H1 (cell line): Measurements from ENCODE around the gene DGKI. TPM values are rescaled to one million over a fixed set of nuclear protein-coding genes. Genes with fewer than 3 reads are reported as not detected.

ENCODE experiments used
- BCL11A ChIP-seq, 2 experiments: IDR thresholded peaks; one replicate each; pipeline ENCODE4 v1.6.1; 2011; ENCODE audit warnings: low read depth in 2 of 2, low read length in 2 of 2, mild to moderate bottlenecking in 2 of 2
- CBX5 ChIP-seq: fragments of 300-800, 300-1000 bp; sonication (generic); IDR thresholded peaks from 2 replicates; pipeline ENCODE4 v1.7.1; 2016; ENCODE audit warnings: antibody characterized with exemption, low read length, low read depth
- CHD1 ChIP-seq: IDR thresholded peaks from 2 replicates; pipeline ENCODE4 v1.6.1; 2012; ENCODE audit warnings: low read depth, low read length, improper control_type of control experiment
- PHF8 ChIP-seq: fragments of 200-600 bp; sonication (generic); conservative IDR thresholded peaks from 2 replicates; pipeline ENCODE4 v1.7.1; 2012; ENCODE audit warnings: low read depth, mild to moderate bottlenecking, inconsistent platforms, low read length, moderate library complexity
- SAP30 ChIP-seq: fragments of 300-600 bp; sonication (generic); IDR thresholded peaks from 2 replicates; pipeline ENCODE4 v1.7.1; 2012; ENCODE audit warnings: low read length, moderate library complexity, mild to moderate bottlenecking, inconsistent platforms; ENCODE audit not compliant: insufficient read depth, insufficient replicate concordance
- polyA plus RNA-seq, 7 experiments: library from polyadenylated mRNA; depleted of rRNA in 3 of 7; stranded (reverse) in 5 of 7; unstranded in 2 of 7; fragments of >200 nt in 5 of 7; fragments of 200-250 nt in 2 of 7; gene quantifications; 1 replicate in 5 of 7; 2 replicates in 1 of 7; 4 replicates in 1 of 7; pipeline versions ENCODE4 v1.2.1 to v1.2.3, GENCODE V29; 2011 to 2013; ENCODE audit warnings: missing spikeins in 2 of 7, mixed read lengths in 2 of 7
- total RNA-seq: library from RNA; stranded (reverse); fragmentation: NEBNext Ultra II Directional; extraction: Animal tissue kit (Norgen Biotek cat#: 25700); gene quantifications from 2 replicates; pipeline ENCODE4 v1.2.1, GENCODE V29; 2021

DGKI gene
- total and polyA plus RNA-seq, 2 of the 8 experiments (the other 6 are each of a cell fraction or from before 2014, with no cell fraction given) = 0.20 to 0.71 TPM

GRCh38 chr7:137535579-137535978 lies 311.2 kb downstream of the DGKI start (continued):
- TF ChIP-seq CBX5 = no peak
- TF ChIP-seq CHD1 = no peak
- no peak for TF ChIP-seq PHF8
- TF ChIP-seq BCL11A (IDR thresholded peaks at IDR 0.05; ENCODE audit: low read depth in 2 of 2, low read length in 2 of 2) = no peak
- no peak for TF ChIP-seq SAP30
